ENCODE measurements around the gene COL4A4.

Gene COL4A4

DNA sequence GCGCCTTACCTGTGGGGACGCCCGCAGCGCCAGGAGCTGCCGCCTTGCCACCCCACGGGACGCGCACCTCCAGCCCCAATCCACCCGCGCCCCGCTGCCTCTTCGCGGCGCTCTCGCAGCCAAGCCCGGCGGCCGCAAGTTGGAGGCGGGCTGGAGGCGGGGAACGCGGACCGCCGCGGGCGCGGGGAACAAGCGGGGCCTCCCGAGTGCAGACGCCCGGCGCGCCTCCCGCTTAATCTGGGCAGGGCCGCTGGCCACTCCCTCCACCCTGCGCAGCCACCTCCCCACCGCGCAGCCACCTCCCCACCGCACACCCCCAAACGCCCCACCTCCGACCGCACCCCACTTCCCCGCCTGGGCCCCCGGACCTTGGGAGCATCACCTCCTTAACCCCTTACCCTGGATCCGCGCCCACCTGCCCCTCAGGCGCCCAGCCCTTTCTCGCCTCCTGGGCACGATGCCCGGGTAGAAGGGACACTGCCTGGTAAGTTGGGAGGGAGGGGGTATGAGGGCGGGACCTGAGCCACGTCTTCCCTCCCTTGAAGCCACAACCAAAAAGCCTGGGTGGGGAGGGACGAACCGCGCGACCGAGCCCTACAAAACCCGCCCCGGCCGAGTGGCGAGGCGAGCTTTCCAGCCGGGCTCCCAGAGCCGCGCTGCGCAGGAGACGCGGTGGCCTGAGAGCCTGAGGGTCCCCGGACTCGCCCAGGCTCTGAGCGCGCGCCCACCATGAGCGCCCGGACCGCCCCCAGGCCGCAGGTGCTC lies at the start of gene COL4A4, which contains the start of gene COL4A3 (continued):
- TF ChIP-seq, protein P1, sequence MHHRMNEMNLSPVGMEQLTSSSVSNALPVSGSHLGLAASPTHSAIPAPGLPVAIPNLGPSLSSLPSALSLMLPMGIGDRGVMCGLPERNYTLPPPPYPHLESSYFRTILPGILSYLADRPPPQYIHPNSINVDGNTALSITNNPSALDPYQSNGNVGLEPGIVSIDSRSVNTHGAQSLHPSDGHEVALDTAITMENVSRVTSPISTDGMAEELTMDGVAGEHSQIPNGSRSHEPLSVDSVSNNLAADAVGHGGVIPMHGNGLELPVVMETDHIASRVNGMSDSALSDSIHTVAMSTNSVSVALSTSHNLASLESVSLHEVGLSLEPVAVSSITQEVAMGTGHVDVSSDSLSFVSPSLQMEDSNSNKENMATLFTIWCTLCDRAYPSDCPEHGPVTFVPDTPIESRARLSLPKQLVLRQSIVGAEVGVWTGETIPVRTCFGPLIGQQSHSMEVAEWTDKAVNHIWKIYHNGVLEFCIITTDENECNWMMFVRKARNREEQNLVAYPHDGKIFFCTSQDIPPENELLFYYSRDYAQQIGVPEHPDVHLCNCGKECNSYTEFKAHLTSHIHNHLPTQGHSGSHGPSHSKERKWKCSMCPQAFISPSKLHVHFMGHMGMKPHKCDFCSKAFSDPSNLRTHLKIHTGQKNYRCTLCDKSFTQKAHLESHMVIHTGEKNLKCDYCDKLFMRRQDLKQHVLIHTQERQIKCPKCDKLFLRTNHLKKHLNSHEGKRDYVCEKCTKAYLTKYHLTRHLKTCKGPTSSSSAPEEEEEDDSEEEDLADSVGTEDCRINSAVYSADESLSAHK (tag by site-specific recombination; IDR thresholded peaks at IDR 0.05) = no peak
- no peak for TF ChIP-seq ZNF416 (tag by site-specific recombination; IDR thresholded peaks at IDR 0.05)
- TF ChIP-seq ZFHX2 (tag by site-specific recombination; conservative IDR thresholded peaks at IDR 0.05) = peak; percentile 79
- no peak for TF ChIP-seq ZNF2 (tag by site-specific recombination; IDR thresholded peaks at IDR 0.05)
- no peak for TF ChIP-seq ZNF518A (tag by site-specific recombination; conservative IDR thresholded peaks at IDR 0.05; ENCODE audit: low read depth)
- TF ChIP-seq YY2 (tag by site-specific recombination; IDR thresholded peaks at IDR 0.05) = no peak
- peak; percentile 71; the same call in 1 of the 2 replicates for TF ChIP-seq ZSCAN30 (tag by site-specific recombination; IDR thresholded peaks at IDR 0.05)
- peak; percentile 98 for TF ChIP-seq ZBTB8A (tag by site-specific recombination; IDR thresholded peaks at IDR 0.05)
- no peak for TF ChIP-seq ZNF121 (tag by site-specific recombination; IDR thresholded peaks at IDR 0.05)
- TF ChIP-seq PRDM1 (tag by site-specific recombination; IDR thresholded peaks at IDR 0.05) = no peak
- TF ChIP-seq, protein P2, sequence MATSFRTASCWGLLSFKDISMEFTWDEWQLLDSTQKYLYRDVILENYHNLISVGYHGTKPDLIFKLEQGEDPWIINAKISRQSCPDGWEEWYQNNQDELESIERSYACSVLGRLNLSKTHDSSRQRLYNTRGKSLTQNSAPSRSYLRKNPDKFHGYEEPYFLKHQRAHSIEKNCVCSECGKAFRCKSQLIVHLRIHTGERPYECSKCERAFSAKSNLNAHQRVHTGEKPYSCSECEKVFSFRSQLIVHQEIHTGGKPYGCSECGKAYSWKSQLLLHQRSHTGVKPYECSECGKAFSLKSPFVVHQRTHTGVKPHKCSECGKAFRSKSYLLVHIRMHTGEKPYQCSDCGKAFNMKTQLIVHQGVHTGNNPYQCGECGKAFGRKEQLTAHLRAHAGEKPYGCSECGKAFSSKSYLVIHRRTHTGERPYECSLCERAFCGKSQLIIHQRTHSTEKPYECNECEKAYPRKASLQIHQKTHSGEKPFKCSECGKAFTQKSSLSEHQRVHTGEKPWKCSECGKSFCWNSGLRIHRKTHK (tag by site-specific recombination; IDR thresholded peaks at IDR 0.05) = no peak
- no peak for TF ChIP-seq SETDB1 (IDR thresholded peaks at IDR 0.05; ENCODE audit: insufficient read length, low read length)
- TF ChIP-seq ZNF624 (tag by site-specific recombination; IDR thresholded peaks at IDR 0.05) = no peak
- TF ChIP-seq REPIN1 (tag by site-specific recombination; IDR thresholded peaks at IDR 0.05; ENCODE audit: low read depth) = no peak
- TF ChIP-seq ZNF10 (tag by site-specific recombination; IDR thresholded peaks at IDR 0.05) = no peak
- no peak for TF ChIP-seq ZNF214 (tag by site-specific recombination; IDR thresholded peaks at IDR 0.05; ENCODE audit: borderline replicate concordance)
- TF ChIP-seq, protein P3, sequence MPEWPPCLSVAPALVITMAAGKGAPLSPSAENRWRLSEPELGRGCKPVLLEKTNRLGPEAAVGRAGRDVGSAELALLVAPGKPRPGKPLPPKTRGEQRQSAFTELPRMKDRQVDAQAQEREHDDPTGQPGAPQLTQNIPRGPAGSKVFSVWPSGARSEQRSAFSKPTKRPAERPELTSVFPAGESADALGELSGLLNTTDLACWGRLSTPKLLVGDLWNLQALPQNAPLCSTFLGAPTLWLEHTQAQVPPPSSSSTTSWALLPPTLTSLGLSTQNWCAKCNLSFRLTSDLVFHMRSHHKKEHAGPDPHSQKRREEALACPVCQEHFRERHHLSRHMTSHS (tag by site-specific recombination; IDR thresholded peaks at IDR 0.05) = no peak
- no peak for TF ChIP-seq ZNF670 (tag by site-specific recombination; IDR thresholded peaks at IDR 0.05; ENCODE audit: low read depth)
- no peak for TF ChIP-seq ZNF169 (tag by site-specific recombination; IDR thresholded peaks at IDR 0.05)
- no peak for TF ChIP-seq TRIM28 (IDR thresholded peaks at IDR 0.05; ENCODE audit: borderline replicate concordance, low read length)
- peak; percentile 99 for TF ChIP-seq KLF1 (tag by site-specific recombination; IDR thresholded peaks at IDR 0.05)
- TF ChIP-seq ZNF580 (tag by site-specific recombination; IDR thresholded peaks at IDR 0.05) = no peak
- no peak for TF ChIP-seq ZNF292 (tag by site-specific recombination; IDR thresholded peaks at IDR 0.05; ENCODE audit: borderline replicate concordance, low read depth)
- TF ChIP-seq ZNF785 (tag by site-specific recombination; IDR thresholded peaks at IDR 0.05) = no peak
- peak; percentile 39 for TF ChIP-seq CTCF (tag by site-specific recombination; IDR thresholded peaks at IDR 0.05)
- TF ChIP-seq ZNF571 (tag by site-specific recombination; IDR thresholded peaks at IDR 0.05) = no peak
- no peak for TF ChIP-seq ZFP37 (tag by site-specific recombination; IDR thresholded peaks at IDR 0.05)
- TF ChIP-seq ZNF777 (tag by site-specific recombination; IDR thresholded peaks at IDR 0.05; ENCODE audit: borderline replicate concordance) = no peak; the same call in 1 of the 2 replicates
- no peak for TF ChIP-seq ZNF112 (tag by site-specific recombination; IDR thresholded peaks at IDR 0.05)

Measured in HEK293 (cell line).